GM13977 (cell line): ENCODE results near the gene CTSA.

Experiments
- DNase-seq: peaks from one replicate; pipeline ENCODE4 v3.0.0; 2012; ENCODE audit warnings: low spot score
- in situ Hi-C: fragments of 300-500 bp; cut with MboI; formaldehyde crosslinking; loops from one replicate; pipeline ENCODE4 v1.12.0; 2022; ENCODE audit warnings: low sequenced_read_pairs, low pct_unique_long_range_greater_than_20kb, mixed read lengths, inconsistent platforms; ENCODE audit not compliant: unreplicated experiment
- TF ChIP-seq, protein P1 (sequence below): IDR thresholded peaks from 2 replicates; pipeline ENCODE4 v1.5.1; 2012; ENCODE audit warnings: mild to moderate bottlenecking, control low read depth; ENCODE audit not compliant: insufficient read depth; ENCODE audit errors: extremely low read depth, missing control alignments

Gene CTSA

DNA sequence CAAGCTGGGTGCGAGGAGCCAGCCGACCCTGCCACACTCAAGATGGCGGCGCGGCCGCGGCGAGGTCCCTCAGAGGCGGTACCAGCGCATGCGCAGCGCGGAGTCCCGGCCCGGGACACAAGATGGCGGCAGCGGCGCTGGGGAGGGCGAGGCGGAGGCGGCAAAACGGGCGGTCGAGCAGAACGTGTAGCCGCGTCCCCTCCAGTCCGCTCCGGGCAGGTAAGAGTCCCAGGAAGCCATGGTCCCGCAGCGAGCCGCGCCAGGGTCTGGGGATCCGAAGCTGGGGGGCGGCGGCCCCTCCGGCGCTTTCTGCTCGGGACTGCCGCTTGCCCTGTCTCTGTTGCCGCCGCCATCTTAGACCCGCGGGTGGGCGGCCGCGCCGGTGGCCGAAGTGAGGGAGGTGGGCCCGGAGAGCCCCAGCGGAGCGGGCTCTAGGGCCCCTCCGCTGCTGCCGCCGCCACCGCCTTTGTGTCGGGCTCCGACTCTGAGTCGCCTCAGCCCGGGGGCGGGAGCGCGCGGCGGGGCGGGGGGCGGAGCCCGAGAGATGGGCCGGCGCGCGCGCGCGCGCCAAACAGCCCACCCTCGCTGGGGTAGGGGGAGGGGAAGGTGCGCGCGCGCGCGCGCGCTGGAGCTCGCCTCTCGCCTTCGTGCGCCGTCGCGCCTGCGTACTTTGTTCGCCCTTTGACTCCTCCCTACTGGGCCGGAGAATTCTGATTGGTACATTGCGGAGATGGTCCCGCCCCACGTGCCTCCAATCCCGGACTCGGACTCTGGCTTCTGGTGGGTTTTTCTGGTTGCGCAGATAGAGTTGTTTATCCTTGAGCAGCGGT lies 43.7 kb downstream of the CTSA start, which contains the start of gene PCIF1:
Gene PCIF1 (plus strand): TSS at position 98 of the 830 bp plus-strand sequence. CDS start 4,317 bp downstream, outside the sequence.
- peak; percentile 100 for DNase-seq
- in situ Hi-C loops, result no loop called here

DNA sequence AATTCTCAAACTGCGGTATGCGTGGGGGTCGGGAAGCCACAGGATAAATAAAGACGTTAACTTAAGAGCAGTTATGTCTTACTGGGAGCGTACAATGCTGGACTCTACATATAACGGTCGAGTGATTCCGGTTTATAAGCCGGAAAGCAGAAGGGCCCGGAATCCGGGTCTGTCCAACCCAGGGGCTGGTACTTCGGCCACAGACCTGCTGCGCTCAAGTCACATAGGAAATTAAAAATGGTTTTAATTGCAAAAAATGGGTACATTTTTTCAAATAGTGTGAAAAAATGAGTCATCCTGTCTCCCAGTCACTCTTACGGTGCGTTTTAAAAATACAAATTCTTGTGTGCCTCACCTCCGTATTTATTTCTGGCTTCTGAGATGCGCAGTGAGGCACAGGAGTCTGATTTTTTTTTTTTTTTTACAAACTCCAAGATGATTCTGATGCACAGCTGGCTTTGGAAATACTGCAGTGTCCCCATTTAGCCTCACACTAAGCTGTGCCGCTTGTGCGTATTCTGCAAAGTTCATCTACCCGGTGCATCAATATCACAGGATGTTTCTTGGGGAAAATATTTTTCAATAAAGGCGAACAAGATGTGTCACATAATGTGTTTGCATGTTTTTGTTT lies 44.4 kb downstream of the CTSA start:
- in situ Hi-C loops, result no loop called here
- TF ChIP-seq, protein P1, sequence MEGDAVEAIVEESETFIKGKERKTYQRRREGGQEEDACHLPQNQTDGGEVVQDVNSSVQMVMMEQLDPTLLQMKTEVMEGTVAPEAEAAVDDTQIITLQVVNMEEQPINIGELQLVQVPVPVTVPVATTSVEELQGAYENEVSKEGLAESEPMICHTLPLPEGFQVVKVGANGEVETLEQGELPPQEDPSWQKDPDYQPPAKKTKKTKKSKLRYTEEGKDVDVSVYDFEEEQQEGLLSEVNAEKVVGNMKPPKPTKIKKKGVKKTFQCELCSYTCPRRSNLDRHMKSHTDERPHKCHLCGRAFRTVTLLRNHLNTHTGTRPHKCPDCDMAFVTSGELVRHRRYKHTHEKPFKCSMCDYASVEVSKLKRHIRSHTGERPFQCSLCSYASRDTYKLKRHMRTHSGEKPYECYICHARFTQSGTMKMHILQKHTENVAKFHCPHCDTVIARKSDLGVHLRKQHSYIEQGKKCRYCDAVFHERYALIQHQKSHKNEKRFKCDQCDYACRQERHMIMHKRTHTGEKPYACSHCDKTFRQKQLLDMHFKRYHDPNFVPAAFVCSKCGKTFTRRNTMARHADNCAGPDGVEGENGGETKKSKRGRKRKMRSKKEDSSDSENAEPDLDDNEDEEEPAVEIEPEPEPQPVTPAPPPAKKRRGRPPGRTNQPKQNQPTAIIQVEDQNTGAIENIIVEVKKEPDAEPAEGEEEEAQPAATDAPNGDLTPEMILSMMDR, result no peak
- DNase-seq, result no peak

More for the DNA sequence above, 43.7 kb downstream of the CTSA start, which contains the start of gene PCIF1:
- TF ChIP-seq, protein P1, result no peak

DNA sequence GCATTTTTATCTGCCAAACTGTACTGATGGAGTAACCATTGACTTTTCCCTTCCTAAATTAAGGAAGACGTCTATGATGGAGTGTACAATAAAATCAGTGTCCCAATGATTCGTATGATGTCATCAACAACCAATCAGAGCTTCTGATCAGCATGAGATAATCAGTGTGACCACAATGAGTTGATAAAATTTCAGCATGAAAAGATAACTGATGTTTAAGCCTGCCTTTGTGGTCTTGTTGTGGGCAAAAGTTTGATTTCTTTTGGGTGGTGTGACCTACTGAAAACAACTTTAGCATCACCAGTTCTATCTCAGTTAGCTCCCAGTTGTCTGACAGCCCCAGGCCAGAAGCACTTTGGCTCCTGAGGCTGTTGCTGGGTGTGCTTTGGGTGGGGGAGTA lies 46.6 kb downstream of the CTSA start:
- in situ Hi-C loops, result no loop called here
- TF ChIP-seq, protein P1, result no peak

DNA sequence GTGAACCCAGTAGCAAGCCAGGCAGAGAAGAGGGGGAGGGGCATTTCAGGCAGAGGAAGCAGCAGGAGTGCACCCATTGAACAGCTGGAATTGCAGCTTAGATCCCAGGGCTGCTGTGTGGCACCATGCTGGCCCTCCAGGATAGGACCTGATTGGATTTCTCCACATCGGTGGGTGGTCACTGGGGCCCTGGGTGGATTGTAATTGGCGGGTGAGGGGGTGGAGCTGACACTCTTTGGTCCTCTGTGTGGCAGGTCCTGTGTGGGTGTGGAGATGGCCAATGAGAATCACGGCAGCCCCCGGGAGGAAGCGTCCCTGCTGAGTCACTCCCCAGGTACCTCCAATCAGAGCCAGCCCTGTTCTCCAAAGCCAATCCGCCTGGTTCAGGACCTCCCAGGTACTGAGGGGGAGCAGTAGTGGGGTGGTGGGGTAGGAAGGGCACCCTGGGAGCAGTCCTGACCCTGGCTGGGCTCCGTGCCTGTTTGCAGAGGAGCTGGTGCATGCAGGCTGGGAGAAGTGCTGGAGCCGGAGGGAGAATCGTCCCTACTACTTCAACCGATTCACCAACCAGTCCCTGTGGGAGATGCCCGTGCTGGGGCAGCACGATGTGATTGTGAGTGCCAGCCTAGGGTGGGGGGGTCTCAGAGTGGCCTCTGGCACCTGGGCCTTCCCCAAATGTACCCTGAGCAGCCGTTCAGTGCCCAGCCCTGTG lies 47.7 kb downstream of the CTSA start:
- TF ChIP-seq, protein P1, result no peak
- in situ Hi-C loops, result no loop called here
- no peak for DNase-seq

More for the DNA sequence above, 46.6 kb downstream of the CTSA start:
- DNase-seq, result no peak

DNA sequence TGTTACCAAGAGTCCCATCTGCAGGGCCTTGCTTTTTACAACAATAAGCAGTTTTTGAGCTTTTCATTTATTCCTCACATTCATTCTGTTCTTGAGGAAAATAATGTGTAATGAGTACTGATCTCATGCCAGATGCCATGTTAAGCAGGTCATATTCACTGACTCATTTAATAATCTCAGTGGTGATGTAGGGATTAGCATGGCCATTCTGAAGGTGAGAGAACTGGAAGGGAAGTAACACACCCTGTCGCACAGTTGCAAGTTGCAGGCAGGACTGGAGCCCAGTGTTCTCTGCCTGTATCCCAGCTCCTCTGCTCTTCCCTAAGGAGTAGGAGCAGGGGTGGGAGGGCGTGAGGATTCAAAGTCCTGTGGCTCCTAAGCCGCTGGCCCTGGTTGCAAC lies 48.9 kb downstream of the CTSA start:
- TF ChIP-seq, protein P1, result no peak
- DNase-seq, result no peak
- in situ Hi-C loops, result no loop called here

DNA sequence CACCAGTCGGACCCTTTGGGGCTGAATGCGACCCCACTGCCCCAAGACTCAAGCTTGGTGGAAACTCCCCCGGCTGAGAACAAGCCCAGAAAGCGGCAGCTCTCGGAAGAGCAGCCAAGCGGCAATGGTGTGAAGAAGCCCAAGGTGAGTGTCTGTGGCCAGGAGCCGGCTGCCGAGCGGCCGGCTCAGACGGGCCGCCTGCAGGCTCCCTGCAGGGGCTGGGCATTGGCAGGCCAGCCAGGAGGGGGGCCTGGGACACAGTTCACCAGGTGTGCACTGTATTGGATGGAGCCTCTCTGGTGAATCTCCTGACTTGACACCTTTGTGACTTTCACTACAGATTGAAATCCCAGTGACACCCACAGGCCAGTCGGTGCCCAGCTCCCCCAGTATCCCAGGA lies 49.3 kb downstream of the CTSA start:
- TF ChIP-seq, protein P1, result no peak
- in situ Hi-C loops, result no loop called here
- DNase-seq, result no peak
